ENCODE results near the gene TNNC1. TPM values are rescaled to one million over a fixed set of nuclear protein-coding genes. Genes with fewer than 3 reads are reported as not detected.

The TNNC1 gene
- total RNA-seq, 4 donors from 2014 or later: 3.0 to 4.4 (median 3.4) TPM; not detected in 1

- no peak for DNase-seq
- intact Hi-C loops (cut with DNase I; ENCODE audit: low total_unique reads): no loop called here
- peak overlapping the region; percentile 61 to 84 for H3K27ac ChIP-seq
- peaks cover 0 to 8% of the 10 kb centered on the region in 2 donors for H3K4me1 ChIP-seq
- no peak for TF ChIP-seq POLR2A (IDR thresholded peaks at IDR 0.05)
- TF ChIP-seq CTCF (IDR thresholded peaks at IDR 0.05): no peak
- no peaks in the 10 kb centered on the region for H3K27me3 ChIP-seq
- H3K9me3 ChIP-seq: no peaks in the 10 kb centered on the region
- H3K36me3 ChIP-seq: no peaks in the 10 kb centered on the region
- no peak overlapping the region for H3K4me3 ChIP-seq
These were observed 29.9 kb upstream of the TNNC1 start for GRCh38 chr3:52483577-52484381.

GRCh38 chr3:52483081-52483480, 29.2 kb upstream of the TNNC1 start:
- Histone ChIP-seq H3K9me3 (no peaks in the 10 kb centered on the region), H3K27ac (peak overlapping the region; percentile 61 to 84), H3K27me3 (no peaks in the 10 kb centered on the region), H3K36me3 (no peaks in the 10 kb centered on the region), H3K4me1 (peaks cover 0 to 8% of the 10 kb centered on the region in 2 donors), H3K4me3 (no peak overlapping the region)
- no peak for DNase-seq
- TF ChIP-seq CTCF (IDR thresholded peaks at IDR 0.05): no peak
- TF ChIP-seq POLR2A (IDR thresholded peaks at IDR 0.05): no peak
- intact Hi-C loops (cut with DNase I; ENCODE audit: low total_unique reads): no loop called here

GRCh38 chr3:52481819-52482521, 28.1 kb upstream of the TNNC1 start:
- Histone ChIP-seq H3K4me3 (no peak overlapping the region), H3K27me3 (no peaks in the 10 kb centered on the region), H3K4me1 (peaks cover 0 to 8% of the 10 kb centered on the region in 2 donors), H3K9me3 (no peaks in the 10 kb centered on the region), H3K27ac (no peak overlapping the region), H3K36me3 (no peaks in the 10 kb centered on the region)
- intact Hi-C loops (cut with DNase I; ENCODE audit: low total_unique reads): no loop called here
- DNase-seq: no peak
- peak in 1 of 4 experiments; percentile 15 for TF ChIP-seq CTCF (IDR thresholded peaks at IDR 0.05)
- no peak for TF ChIP-seq POLR2A (IDR thresholded peaks at IDR 0.05)

- no peak overlapping the region for H3K4me3 ChIP-seq
- peaks cover 0 to 8% of the 10 kb centered on the region in 2 donors for H3K4me1 ChIP-seq
- intact Hi-C loops (cut with DNase I; ENCODE audit: low total_unique reads): no loop called here
These were observed 27.2 kb upstream of the TNNC1 start for GRCh38 chr3:52480768-52481715.

More at GRCh38 chr3:52480768-52481715, 27.2 kb upstream of the TNNC1 start:
- DNase-seq: no peak
- Histone ChIP-seq H3K27ac (no peak overlapping the region), H3K9me3 (no peaks in the 10 kb centered on the region), H3K27me3 (no peaks in the 10 kb centered on the region), H3K36me3 (no peaks in the 10 kb centered on the region)
- TF ChIP-seq POLR2A (IDR thresholded peaks at IDR 0.05): no peak
- no peak for TF ChIP-seq CTCF (IDR thresholded peaks at IDR 0.05)

Measured in uterus (tissue), 4 donors.